OCI-LY7 (cell line): Measurements from ENCODE around the gene SMIM17.

ENCODE experiments used
- CTCF ChIP-seq: fragments of 200-600 bp; sonication (generic); conservative IDR thresholded peaks from 2 replicates; pipeline ENCODE4 v1.5.1; 2014; ENCODE audit warnings: mild to moderate bottlenecking, antibody characterized with exemption, low read length, moderate library complexity, mixed read lengths
- EZH2phosphoT487 ChIP-seq: fragments of 200-600 bp; sonication (generic); IDR thresholded peaks from 2 replicates; pipeline ENCODE4 v1.6.1; 2018; ENCODE audit warnings: low read depth, borderline replicate concordance, mild to moderate bottlenecking, mixed run types, antibody characterized with exemption, low read length, moderate library complexity, mixed read lengths

- TF ChIP-seq CTCF (peak; percentile 42), EZH2phosphoT487 (no peak)
These were observed 17.6 kb downstream of the SMIM17 start for GRCh38 chr19:56660381-56661107.
